NCI-H2107 (cell line): ENCODE measurements around the gene TRANK1.
A peak's percentile ranks its signal among the peaks of the same experiment; 100 is the strongest.
"Not testable (repeated sequence)": the region's sequence is repeated elsewhere in the genome, so short reads cannot be mapped to it uniquely, and the experiment has no call there.

ENCODE experiments used
- DNase-seq: peaks from one replicate; lab custom pipeline; 2025; lab: John Stamatoyannopoulos, UW

Gene TRANK1

GRCh38 chr3:36957063-36957462, 12.2 kb upstream of the TRANK1 start:
- no peak for DNase-seq

- DNase-seq = no peak
These were observed 11.3 kb upstream of the TRANK1 start for GRCh38 chr3:36956155-36956554.

DNA sequence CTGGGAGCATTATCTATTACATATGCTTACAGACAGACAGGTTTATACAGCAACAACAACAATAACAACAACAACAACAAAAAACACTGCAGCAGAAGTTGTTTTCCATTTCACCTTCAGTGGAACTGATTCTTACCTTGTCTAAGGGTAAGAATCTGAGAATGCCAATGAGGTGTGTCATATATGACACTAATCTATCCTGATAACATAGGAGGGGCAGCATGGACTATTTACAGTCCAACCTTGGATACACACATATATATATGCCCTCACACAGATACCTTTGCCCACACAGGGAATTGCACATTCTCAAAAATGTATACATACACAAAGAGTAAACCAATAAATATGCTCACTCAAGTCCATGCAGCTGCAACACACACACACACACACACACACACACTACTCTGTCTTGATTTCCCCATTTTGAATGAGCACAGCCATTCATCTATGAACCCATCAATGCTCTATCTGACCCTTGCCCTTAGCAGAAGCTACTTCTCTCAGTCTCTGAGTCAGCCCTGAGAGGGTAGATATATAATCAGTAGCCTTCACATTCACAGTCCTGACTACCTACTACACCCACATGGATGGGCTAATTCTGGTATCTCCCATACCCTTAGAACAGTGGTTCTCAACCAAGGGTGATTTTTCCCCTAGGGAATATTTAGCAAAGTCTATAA, 9.7 kb upstream of the TRANK1 start:
- DNase-seq = no peak

DNA sequence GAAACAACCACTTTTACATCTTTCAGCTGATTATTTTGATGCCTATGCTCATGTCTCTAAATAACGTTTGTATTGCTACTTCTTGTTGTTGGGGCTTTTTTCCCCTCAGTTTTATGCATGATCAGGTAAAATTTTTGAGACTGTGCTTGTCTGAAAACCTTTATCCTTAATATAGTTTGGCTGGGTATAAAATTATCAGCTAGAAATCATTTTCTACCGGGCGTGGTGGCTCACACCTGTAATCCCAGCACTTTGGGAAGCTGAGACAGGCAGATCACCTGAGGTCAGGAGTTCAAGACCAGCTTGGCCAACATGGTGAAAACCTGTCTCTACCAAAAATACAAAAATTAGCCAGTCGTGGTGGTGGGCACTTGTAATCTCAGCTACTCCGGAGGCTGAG, 3.0 kb upstream of the TRANK1 start:
- DNase-seq = not testable (repeated sequence)

DNA sequence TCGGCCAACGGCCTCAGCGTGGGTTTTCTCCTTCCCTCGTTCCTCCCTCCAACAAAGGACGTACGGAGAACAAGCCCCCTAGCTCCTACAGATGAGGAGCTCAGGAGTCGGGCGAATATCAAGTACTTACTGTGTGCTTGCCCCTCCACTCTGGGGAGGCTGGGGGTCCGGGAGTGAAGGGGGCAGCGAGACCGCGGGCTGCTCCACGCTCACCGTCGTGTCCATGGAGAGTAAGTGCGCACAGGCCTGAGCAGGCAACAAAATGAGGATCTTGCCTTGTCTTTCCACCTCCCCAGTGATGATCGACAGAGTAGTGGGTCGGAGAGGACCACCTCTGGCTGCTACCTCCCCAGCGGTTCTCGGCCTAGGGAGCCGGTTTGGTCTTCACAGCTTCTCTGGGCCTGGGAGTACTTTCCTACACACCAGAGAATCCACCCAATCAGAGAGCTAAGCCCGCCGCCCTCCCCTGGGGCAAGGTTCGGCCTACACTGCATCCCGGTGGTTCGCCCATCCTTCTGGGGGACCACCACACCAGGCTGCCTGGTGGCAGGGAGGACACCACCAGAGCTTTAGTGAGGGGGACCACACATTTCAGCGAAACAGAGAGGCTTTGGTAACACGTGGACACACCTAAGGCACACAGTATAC, 603 bp upstream of the TRANK1 start:
- DNase-seq = no peak

DNA sequence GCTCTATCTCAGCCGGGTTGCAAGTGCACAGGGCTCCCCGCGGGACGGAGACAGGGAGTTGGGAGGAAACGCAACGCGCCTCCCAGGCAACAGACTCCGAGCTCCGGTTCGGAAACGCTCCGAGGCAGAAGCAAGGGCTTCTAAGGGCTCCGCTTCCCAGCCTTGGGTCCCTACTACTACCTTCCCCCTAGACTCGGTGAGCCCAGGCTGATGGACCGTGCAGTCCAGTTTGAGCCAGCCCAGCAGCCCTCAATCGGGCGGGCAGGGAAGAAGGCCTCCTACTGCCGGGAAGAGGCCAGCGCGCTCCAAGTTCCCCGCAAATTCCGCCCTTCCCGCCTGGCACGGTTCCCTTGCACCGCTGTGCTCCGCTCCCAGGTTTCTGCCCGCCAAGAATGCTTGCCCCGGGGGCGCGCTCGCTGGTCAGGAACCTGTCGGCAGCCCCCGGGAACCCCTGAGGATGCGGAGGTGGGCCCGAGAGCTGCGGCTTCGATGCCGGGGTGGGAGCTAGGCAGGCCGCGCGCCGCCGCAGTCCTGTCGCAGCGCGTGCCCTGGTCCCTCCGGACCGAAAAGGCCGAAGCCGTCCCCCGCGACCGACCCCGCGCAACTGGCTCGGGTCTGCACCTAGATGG, 728 bp downstream of the TRANK1 start:
- peak; percentile 1 for DNase-seq

GRCh38 chr3:36943601-36944000, 1.3 kb downstream of the TRANK1 start:
- DNase-seq = no peak

DNA sequence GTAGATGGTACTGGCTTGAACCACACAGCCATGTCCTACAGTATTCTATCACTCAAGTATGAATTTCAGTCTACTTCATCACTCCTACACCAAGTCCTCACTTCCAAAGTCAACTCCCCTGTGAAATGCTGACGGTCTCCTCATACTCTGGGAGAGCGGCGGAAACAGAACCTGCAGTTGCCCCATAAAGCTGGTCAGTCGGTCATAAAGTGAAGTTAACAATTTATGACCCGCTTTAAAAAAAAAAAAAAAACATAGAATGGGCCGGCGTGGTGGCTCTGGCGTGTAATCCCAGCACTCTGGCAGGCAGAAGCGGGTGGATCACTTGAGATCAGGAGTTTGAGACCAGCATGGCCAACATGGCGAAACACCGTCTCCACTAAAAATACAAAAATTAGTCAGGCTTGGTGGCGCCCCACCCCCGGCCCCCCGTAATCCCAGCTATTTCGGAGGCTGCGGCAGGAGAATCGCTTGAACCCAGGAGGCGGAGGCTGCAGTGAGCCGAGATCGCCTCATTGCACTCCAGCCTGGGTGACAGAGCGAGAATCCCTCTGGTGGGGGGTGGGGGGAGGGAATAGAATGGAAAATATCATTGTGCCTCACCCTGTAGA, 2.1 kb downstream of the TRANK1 start:
- no peak for DNase-seq

DNA sequence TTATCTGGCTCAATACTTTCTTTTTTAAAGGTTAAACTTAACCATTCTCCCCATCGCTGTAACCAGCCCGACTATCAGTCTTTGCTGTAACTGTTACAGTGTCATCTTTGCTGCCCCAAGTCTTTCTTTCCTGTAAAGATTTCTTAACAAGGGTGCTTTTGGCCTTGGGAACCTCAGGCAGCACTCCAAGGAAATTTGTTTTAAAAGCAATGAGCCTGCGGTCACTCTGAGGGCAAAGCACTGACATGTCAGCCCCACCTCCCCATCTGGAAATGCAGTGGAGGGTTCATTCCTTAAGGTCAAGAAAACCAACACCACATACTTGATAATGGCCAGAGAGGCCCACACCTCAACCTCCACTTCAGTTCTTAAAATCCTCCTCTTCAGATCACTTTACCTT, 3.2 kb downstream of the TRANK1 start:
- no peak for DNase-seq

DNA sequence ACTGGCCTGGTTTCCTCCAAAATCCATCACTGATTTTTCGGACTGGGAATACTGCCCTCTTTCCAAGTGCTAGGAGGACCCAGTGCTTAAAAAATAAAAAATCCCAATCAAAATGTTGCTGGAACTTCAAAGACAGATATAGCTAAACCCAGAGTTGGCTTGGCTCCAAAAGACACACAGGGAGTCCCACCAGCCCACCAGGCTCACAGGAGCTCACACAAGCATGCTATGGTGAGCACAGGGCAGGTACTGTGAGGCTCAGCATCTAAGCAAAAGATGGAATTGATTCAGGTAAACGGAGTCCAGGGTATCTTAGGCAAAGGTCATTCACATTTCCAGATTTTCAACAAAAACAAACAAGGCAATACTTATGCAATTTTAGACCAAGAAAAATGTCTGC, 3.7 kb downstream of the TRANK1 start:
- no peak for DNase-seq

DNA sequence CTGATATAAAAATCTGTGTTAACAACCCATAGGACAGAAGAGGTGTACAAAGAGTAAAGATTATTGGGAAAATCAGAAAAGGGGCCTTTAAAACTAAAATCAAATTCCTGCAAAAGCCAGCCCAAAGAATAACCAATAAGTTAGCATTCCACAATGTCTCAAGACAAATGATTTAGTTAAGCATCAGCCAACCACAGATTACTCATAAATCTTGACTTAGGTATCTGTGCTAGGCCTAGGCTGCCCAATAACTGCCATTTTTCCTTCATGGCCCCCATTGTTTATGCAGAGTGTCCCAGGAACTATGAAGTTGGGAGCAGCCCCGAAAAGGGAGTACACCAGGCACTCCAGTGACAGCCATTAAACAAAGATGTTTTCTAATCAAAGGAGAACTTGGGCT, 7.4 kb downstream of the TRANK1 start:
- DNase-seq = no peak

GRCh38 chr3:36933540-36934296, 11.1 kb downstream of the TRANK1 start:
- DNase-seq = no peak

GRCh38 chr3:36931424-36931823, 13.4 kb downstream of the TRANK1 start:
- not testable (repeated sequence) for DNase-seq

- no peak for DNase-seq
These were observed 16.6 kb downstream of the TRANK1 start for GRCh38 chr3:36928220-36928619.

- no peak for DNase-seq
These were observed 18.5 kb downstream of the TRANK1 start for GRCh38 chr3:36926292-36926897.

DNA sequence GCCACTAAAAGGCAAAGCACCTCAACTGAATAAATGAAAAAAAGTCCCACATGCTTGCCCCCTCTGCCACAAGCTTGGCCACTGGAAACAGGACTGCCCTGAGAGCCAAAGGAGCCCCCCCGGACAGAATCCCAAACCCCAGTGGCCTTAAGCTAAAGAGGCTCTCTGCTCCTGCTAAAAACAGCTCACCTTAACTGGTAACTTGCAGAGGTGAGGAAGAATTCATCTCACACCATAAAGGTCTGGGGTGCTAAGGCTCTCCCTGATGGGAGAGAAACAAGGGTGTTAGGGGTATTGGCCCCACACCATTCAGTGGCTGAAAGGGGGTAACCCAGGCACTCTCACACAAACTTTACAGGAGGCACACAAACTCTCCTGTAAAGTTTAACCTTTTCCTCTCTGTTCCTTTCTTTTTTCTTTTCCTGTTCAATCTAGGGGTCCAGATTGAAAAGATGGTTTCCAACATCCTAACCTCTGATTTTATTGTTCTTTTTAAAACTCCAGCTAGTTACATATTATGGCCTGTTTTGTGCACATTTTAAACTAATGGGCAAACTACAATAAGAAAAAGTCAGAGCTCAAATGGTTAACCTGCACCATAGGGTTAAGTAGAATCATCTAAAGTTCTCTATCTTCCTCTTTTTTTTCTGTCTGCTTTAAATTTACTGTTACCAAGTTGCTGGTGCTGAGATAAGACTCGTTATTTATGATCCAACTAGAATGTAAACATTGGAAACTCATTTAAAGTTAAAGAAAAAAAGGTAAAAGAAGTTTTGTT, 19.9 kb downstream of the TRANK1 start:
- DNase-seq = no peak

DNA sequence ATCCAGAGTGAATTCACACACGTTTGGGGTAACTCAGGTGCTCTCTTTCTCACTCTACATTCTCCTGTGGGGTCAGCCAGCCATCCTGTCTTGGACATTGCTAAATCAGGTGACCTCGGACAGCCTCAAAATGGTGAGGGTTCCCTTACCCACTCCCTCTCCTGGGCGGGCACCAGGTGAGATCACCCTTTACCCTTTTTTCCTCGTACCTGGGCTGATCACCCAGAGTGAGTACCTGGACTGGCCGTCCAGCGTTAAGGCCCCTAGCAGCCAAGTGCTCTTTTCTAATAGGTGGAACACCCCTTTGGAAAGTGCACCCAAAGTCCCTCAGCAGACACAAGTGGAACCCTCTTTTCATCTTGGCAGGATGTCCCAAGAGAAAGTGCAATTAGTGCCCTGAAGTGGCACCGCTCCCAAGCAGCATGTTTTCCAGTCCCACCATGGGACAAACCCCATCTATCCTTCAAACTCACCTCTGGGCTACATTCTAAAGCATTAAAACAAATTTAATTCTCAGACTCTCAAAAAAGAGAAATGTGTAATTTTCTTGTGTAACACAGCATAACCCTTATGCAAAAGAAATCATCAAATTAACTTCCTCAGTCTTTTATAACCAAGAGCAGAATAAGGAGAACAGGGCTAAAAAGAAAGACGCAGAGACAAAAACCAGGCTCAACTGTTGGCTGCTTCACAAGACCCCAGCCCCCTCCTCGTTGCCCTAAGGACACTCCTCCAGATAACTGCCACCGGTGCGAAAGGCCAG, 20.7 kb downstream of the TRANK1 start:
- DNase-seq = no peak

GRCh38 chr3:36923523-36923943, 21.3 kb downstream of the TRANK1 start:
- DNase-seq = no peak

DNA sequence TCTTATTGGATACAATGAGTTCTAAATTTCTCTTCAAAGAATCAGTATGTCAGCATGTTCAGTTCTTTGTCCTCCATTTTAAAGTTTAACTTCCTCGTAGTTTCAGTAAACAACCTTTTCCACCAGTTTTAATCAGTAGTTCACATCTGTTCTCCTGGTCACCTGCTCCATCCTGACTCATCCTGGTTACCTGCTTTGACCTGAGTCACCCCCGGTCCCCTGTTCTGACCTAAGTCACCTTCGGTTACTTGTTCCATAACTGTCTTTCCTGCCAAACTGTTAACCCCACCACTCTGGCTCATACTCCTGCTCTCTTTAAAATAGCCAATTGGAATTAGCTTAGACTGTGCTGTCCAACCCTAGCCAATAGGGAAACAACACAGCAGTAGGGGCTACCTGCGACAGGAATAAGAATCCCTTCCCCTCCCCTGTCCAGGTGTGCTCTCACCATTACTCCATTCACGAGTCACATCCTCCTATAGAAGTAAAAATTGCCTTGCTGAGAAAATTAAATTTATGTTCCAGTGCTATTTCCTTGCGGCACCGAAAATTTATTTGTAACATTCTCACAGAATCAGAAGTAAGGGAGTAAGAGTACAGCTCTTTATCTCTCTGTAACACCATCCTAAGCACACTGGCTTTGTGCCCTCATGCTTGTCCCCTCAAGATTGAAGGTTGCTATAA, 23.8 kb downstream of the TRANK1 start:
- no peak for DNase-seq
